HG03565 (cell line): ENCODE results near the gene CCDC126.
A peak's percentile ranks its signal among the peaks of the same experiment; 100 is the strongest.
"Not testable (repeated sequence)": the region's sequence is repeated elsewhere in the genome, so short reads cannot be mapped to it uniquely, and the experiment has no call there.

Source experiments
- ATAC-seq: cut with Tn5 transposase; IDR thresholded peaks from one replicate; pipeline ENCODE4 v1.9.1; 2021; ENCODE audit warnings: mild to moderate bottlenecking, moderate library complexity; ENCODE audit not compliant: unreplicated experiment

The CCDC126 gene

DNA sequence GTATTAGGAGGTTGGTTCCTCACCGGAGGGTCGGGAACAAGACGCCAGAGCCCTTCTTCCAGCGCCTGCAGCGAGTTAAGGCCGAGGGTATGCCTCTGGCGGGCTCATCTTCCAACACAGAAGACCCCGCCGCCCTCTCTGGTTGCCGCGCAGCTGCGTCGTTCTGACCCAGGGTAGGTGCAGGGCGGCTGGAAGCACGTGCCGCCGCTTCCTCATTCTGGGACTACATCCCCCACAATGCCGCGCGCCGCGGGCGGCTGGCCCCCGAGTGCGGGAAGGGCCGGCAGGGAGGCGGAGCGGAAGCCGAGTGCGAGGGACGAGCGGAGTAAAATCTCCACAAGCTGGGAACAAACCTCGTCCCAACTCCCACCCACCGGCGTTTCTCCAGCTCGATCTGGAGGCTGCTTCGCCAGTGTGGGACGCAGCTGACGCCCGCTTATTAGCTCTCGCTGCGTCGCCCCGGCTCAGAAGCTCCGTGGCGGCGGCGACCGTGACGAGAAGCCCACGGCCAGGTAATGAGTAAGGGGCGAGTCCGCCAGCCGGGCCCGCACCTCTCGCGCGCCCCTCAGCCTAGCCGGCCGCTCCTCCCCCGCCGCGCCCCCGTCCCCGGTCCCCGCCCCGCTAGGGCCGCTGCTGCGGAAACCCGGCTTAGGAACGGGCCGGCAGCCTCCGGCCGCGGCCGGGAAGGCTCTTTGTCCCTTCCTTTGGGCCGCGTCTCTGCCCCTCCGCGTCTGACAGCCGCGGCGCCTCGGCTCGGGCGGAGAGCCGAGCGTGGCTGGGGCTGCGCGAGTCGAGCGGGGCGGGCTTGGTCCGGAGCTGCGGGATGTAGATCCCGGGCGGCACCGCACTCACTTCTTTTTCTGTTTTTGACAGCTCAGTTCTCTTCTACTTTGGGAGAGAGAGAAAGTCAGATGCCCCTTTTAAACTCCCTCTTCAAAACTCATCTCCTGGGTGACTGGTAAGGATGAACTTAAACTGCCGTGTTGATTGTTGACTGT, at the start of gene CCDC126:
Gene CCDC126, plus strand, starts transcription at position 289 of the 998 bp plus-strand sequence. CDS start 13,934 bp downstream, outside the sequence.
- peak; percentile 63 for ATAC-seq

DNA sequence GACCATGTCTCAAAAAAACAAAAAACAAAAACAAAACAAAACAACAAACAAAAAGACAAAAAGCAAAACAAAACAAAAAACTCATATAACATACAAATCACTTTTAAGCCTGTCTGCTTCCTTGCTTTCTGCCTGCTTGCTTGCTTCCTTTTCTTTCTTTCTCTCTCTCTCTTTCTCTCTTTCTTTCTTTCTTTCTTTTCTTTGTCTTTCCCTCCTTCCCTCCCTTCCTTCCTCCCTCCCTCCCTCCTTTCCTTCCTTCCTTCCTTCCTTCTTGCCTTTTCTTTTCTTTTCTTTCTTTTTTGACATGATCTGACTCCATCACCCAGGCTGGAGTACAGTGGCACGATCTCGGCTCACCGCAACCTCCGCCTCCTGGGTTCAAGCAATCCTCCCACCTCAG, 49.5 kb upstream of the CCDC126 start:
- ATAC-seq = no peak

DNA sequence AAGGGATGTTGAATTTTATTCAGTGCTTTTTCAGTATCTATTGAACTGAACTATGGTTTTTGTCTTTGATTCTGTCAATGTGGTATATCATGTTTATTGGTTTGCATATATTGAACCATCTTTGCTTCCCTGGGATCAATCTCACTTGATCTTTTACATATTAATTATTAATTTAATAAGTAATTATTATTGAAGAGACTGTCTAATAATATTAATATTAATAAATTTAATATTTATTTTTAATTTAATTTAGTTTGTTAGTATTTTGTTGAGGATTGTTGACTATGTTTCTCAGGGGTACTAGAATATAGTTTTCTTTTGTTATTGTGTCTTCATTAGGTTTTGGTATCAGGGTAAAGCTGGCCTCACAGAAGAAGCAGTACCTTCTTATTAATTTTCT, 38.9 kb upstream of the CCDC126 start:
- no peak for ATAC-seq

DNA sequence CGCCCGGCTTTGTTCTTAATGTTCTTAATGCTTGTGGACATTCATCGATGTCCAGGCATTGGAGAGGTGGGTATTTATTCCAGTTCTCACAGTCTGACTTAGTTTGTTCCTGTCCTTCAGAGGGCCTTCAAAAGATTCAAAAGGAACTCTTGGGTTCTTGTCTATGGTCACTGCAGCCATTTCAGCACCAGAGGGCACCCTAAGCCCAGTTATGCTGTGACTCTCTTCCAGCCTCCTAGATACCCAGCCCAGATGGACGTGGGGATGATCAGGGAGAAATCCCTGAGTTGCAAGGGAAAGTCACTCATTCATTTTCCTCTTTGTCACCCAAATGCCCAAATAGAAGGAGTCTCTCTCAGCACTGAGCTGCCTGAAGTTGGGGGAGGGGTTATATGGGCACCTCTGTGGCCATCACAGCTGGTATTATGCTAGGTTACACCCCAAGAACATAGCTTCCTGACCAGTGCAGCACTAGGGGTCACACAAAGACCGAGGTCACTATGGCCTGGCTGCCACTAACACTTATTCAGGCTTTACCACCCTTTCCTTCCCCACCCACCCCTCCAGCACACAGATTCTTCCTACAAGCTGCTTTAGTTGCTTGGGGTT, 26.5 kb upstream of the CCDC126 start:
- peak; percentile 82 for ATAC-seq

DNA sequence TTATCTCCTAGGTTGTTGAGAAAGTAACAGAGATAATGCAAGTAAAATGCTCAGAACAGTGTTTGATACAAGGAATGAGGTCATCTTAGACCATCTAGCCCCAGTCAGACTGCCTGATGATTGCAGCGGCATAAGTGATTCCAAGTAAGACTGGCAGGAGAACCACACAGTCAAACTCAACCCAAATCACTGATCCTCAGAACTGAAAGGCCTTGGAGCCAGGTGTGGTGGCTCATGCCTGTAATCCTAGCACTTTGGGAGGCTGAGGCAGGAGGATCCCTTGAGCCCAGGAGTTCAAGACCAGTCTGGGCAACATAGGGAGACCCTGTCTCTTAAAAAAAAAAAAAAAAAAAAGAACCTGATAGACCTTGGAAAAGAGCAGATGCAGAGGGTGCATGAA, 15.2 kb upstream of the CCDC126 start:
- not testable (repeated sequence) for ATAC-seq

GRCh38 chr7:23585304-23585703, 11.9 kb upstream of the CCDC126 start:
- ATAC-seq = not testable (repeated sequence)

DNA sequence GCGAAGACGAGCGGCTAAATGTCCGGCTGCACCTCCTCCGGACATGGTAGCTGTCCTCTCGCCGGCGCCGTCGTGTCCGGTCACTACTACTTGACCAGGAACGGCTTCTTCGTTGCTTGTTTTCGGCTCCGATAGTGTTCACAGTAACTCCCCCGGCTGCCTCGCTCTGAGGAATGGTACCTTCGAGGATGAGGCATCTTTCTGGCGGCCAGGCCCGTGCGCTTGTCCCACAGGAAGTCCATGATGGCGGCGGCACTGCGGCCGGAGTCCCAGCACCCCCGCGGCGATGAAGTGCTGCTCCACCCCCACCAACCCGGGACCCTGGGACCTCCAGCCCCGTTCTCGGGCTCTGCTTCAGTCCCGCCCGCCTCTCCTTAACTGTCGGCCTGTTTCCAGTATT, 11.0 kb upstream of the CCDC126 start:
- no peak for ATAC-seq

DNA sequence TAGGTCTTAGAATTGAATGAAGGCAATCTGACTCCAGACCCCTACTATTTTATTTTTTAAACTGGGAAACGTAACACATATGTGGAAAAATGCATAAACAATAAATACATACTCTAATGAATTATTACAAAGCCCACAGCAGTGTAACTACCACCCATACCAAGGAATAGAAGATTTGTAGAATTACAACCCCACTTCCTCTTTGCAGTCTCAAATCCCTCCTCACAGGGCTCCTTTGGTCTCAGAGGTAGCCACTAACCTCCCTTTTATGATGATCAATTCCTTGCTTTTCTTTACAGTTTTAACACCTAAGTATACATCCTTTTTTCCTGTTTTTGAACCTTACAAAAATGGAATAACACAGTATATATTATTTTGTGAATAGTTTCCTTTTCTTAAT, 6.7 kb upstream of the CCDC126 start:
- ATAC-seq = no peak

- ATAC-seq = no peak
Measured at GRCh38 chr7:23593706-23594105, 3.5 kb upstream of the CCDC126 start.

GRCh38 chr7:23594879-23595604, 2.1 kb upstream of the CCDC126 start:
- ATAC-seq = peak; percentile 68

- ATAC-seq = no peak
Measured at GRCh38 chr7:23598296-23598695, 1.1 kb downstream of the CCDC126 start.

- no peak for ATAC-seq
Measured at GRCh38 chr7:23600236-23600635, 3.1 kb downstream of the CCDC126 start.

DNA sequence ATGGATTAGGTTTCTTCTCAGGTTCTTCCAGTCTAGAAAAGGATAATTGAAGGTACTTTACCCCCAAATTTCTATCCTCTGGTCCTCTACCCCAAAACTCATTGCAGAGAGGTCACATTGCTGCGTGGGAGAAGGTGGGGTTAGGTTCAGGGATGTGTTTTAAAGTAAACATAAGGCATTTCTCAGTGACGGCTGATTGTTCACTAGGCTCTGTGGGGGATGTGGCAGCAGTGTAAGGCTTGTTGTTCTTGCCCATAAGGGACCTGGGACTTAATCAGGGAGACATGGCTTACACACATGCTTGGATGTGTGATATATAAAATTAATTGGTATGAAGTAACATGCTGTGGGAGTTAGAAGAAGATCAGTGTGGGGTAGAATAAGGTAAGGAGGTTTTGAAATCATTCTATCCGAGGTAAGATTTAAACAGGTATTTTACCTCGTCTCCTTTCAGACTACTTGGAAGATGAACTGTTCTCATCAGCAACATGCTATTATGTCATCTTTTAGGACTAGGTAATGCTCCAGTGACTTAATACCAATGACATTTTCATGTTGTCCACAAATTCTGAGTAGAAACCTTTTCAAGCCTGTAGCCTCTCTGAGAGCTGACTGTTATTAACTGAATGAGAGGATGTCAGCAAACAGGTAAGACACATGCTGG, 6.6 kb downstream of the CCDC126 start:
- ATAC-seq = no peak

DNA sequence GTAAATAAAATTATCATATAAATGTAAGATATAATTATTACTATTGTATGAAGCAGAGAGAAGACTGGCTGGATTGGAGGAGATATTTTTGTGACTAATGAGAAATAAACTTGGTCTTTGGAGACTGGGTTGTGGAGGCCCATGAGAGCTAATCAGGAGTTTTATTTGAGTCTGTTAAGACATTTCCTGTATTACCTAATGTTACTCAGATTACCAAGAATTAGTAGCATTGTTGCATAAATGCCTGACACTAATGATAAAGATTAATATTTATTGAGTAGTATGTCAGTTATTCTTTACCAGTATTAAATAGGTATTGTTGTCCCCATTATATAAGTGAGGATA, 7.1 kb downstream of the CCDC126 start:
- ATAC-seq = no peak

GRCh38 chr7:23607130-23607529, 9.9 kb downstream of the CCDC126 start:
- ATAC-seq = no peak

- no peak for ATAC-seq
Measured at GRCh38 chr7:23607866-23608265, 10.7 kb downstream of the CCDC126 start.

DNA sequence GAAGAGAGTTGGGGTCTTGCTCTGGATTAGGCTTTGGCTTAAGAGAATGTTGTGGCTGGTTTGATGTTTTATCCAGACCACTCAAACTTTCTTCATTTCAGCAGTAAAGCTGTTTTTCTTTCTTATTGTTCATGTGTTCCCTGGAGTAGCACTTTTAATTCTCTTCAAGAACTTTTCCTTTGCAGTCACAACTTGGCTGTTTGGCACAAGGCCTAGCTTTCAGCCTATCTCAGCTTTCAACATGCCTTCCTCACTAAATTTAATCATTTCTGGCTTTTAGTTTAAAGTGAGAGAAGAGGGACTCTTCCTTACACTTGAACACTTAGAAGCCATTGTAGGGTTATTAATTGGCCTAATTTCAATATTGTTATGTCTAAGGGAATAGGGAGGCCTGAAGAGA, 18.1 kb downstream of the CCDC126 start:
- no peak for ATAC-seq

DNA sequence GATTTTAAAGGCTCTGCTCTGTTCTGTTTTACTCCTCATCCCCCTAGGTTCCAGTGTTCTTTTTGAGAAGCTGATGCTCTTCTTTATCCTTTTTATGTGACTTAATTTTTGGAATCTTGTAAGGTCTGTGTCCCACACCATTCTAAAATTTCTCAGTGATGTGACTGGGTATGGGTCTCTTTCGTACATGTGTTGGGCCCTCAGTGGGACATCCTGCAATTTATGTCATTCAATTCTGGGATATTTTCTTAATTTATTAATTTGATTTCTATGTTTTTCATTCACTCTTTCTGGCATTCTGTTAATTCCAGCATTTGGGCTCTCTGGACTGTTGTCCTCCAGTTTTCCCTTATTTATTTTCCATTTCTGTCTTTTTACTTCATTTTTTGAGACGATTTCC, 19.4 kb downstream of the CCDC126 start:
- ATAC-seq = no peak

DNA sequence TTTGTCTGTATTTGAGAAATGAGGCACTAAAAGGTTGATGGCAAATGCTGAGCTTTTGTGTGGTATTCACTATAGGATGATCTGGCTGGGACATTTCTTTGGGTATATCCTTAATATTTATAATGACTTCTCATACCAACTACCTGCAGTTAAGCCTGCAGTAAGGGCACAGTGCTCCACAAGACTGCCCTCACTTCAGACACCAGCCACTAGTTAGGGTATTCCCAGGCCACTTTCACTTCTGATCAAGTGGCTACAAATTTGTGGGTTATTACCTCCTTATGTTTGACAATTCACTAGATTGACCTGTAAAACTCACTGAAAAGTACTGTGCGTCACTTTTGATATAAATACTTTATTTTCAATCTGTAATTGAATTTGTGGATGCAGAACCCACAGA, 20.3 kb downstream of the CCDC126 start:
- no peak for ATAC-seq

DNA sequence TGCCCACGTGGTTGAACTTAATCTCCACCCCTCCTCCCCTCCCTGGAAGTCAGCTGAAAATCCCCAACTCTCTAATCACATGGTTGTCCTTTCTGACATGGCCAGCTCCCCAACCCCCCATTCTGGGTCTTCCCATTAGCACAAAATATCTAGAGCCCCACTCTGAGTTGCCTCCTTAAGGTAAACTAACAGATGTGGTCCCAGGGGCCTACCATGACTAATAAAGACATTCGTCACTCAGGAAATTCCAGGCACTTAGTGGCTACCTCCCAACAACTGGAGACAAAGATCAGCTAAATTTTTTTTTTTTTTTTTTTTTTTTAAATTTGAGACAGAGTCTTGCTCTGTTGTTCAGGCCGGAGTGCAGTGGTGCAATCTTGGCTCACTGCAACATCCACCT, 21.1 kb downstream of the CCDC126 start:
- ATAC-seq = no peak

DNA sequence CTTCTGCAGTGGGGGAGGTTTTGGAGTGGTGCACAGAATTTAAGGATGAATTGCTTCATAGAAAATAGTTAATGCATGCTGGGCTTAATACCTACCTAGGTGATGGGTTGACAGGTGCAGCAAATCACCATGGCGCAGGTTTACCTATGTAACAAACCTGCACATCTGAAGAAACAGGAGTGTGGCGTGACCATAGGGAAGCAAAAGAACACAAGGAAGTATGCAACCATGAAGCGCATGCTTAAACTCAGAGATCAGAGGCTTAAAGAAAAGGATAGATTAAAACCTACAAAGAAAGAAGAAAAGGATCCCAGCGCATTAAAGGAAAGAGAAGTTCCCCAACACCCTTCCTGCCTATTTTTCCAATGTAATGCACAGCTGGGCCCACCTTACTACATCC, 22.0 kb downstream of the CCDC126 start:
- no peak for ATAC-seq
